ENCODE results near the gene KIAA1755.

KIAA1755 gene

DNA sequence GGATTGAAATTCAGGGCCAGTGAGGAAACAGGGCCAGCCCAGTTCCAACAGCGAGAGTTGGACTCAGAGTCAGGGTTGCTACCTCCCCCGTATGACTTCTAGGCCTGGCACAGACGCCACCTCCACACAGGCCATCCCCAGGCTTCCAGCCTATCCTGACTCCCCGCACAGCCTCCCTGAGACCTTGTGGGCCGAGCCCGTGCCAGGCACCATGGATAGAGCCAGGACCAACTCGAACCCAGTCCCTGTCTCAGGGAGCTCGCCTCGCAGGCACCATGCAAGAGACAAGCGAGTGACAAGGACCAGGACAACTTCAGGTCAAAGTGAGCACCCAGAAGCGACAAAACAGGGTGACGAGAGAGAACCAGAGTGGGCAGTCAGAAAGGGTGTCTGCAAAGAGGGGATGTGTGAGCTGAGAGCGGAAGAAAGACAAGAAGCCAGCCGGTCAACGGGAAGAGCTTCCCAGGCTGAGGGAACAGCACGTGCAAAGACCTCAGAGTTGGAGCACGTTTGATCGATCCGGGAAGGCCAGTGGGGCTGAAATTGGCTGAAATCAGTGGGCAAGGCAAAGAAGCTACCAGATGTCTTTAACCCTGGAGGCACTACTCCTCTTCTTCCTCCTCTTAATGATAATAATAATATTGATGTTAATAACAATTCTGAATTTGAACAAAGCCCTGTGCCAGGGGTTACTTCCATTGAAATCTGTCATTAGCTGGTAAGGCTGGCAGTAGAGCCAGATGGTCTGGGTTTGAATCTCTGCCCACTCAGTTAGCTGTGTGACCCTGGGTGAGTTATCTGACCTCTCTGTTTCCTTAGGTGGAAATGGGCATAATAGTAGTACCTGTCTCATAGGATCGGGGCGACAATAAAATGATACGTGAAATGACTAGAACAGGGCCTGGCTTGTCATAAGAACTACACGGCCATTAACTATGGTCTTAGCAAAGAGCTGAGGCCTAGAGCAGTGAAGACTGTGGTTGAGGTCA lies 45.0 kb downstream of the KIAA1755 start:
- H3K27ac ChIP-seq (ENCODE audit: low read depth, low read length), result no peak overlapping the region
- H3K4me3 ChIP-seq (ENCODE audit: low read depth in 1 of 5, low read length in 5 of 5), result no peak overlapping the region
- H3K9ac ChIP-seq (ENCODE audit: low read length in 5 of 5), result no peak overlapping the region
- peaks cover 0 to 10% (median 2%) of the 10 kb centered on the region in 5 donors for H3K4me1 ChIP-seq (ENCODE audit: control insufficient read depth in 5 of 5, insufficient read depth in 5 of 5, low read length in 5 of 5)
- no peaks in the 10 kb centered on the region for H3K36me3 ChIP-seq (ENCODE audit: control insufficient read depth in 5 of 5, insufficient read depth in 5 of 5, low read length in 5 of 5)
- no peaks in the 10 kb centered on the region for H3K9me3 ChIP-seq (ENCODE audit: control insufficient read depth in 5 of 5, low read length in 5 of 5)
- H3K27me3 ChIP-seq (ENCODE audit: control insufficient read depth in 5 of 5, insufficient read depth in 4 of 5, low read length in 5 of 5), result peaks cover 0 to 10% (median 6%) of the 10 kb centered on the region in 5 donors

DNA sequence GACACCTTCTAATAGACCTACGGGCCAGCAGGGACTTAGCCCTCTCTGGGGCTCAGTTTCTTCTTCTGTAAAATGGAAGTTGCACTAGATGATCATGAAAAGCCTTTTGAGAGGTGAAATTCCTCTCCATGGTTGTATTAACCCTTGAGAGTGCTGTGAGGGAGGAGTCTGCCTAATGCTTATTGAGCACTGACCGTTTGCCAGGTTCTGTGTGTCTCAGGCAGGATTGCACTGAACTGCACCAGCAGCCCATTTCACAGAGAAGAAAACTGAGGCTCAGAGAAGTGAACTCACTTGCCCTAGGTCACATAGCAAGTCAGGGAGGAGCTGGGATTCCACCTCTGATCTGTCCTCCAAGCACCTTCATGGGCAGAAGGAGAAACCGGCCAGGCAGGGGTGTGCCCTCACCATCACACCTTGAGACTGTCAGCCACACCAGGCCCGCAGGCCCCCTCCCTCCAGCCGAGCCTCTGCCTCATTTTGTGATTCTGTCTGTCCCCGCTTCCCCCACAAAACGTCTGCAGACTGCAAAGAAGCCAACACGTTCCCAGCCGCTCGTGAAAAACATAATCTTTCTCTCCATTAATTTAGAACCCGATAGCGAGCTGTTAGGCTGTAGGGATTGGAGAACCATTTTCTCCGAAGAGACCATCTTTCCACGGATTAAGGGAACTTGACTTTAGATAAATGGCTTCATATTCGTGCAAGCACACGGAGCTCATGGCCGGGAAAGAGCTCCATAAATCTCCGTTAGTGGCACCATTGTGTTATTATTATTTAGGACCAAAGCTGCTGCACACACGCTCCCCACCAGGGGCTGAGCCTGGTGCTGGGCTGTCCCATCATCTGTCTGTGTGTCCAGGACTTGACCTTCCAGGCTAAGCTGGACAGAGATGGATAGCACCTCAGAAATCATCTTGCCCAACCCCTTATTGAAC lies 46.0 kb downstream of the KIAA1755 start:
- H3K4me1 ChIP-seq (ENCODE audit: control insufficient read depth in 5 of 5, insufficient read depth in 5 of 5, low read length in 5 of 5), result peaks cover 0 to 10% (median 2%) of the 10 kb centered on the region in 5 donors
- H3K9ac ChIP-seq (ENCODE audit: low read length in 5 of 5), result no peak overlapping the region
- H3K36me3 ChIP-seq (ENCODE audit: control insufficient read depth in 5 of 5, insufficient read depth in 5 of 5, low read length in 5 of 5), result no peaks in the 10 kb centered on the region
- H3K27me3 ChIP-seq (ENCODE audit: control insufficient read depth in 5 of 5, insufficient read depth in 4 of 5, low read length in 5 of 5), result peaks cover 0 to 9% (median 6%) of the 10 kb centered on the region in 5 donors
- no peaks in the 10 kb centered on the region for H3K9me3 ChIP-seq (ENCODE audit: control insufficient read depth in 5 of 5, low read length in 5 of 5)
- H3K27ac ChIP-seq (ENCODE audit: low read depth, low read length), result no peak overlapping the region
- H3K4me3 ChIP-seq (ENCODE audit: low read depth in 1 of 5, low read length in 5 of 5), result no peak overlapping the region

DNA sequence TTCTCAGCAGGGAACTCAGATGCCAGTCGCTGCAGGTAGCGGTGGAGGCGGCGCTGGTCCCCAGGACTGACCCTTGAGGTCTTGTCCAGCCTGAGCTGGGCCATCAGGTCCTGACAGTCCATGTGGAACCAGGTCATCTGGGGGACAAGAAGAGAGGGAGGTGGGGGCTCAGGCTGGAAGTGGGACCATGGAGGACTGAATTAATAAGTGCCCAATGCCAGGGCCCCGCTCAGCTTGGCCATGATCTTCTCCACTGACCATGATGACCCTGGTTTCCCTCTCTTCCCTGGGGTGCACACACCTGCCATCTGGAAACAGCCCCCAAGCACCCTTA lies 47.0 kb downstream of the KIAA1755 start:
- Histone ChIP-seq H3K36me3 (ENCODE audit: control insufficient read depth in 5 of 5, insufficient read depth in 5 of 5, low read length in 5 of 5) (no peaks in the 10 kb centered on the region), H3K9me3 (ENCODE audit: control insufficient read depth in 5 of 5, low read length in 5 of 5) (no peaks in the 10 kb centered on the region), H3K9ac (ENCODE audit: low read length in 5 of 5) (no peak overlapping the region), H3K4me1 (ENCODE audit: control insufficient read depth in 5 of 5, insufficient read depth in 5 of 5, low read length in 5 of 5) (peaks cover 0 to 17% (median 6%) of the 10 kb centered on the region in 5 donors), H3K27me3 (ENCODE audit: control insufficient read depth in 5 of 5, insufficient read depth in 4 of 5, low read length in 5 of 5) (peaks cover 0 to 8% (median 6%) of the 10 kb centered on the region in 5 donors), H3K27ac (ENCODE audit: low read depth, low read length) (no peak overlapping the region), H3K4me3 (ENCODE audit: low read depth in 1 of 5, low read length in 5 of 5) (no peak overlapping the region)

DNA sequence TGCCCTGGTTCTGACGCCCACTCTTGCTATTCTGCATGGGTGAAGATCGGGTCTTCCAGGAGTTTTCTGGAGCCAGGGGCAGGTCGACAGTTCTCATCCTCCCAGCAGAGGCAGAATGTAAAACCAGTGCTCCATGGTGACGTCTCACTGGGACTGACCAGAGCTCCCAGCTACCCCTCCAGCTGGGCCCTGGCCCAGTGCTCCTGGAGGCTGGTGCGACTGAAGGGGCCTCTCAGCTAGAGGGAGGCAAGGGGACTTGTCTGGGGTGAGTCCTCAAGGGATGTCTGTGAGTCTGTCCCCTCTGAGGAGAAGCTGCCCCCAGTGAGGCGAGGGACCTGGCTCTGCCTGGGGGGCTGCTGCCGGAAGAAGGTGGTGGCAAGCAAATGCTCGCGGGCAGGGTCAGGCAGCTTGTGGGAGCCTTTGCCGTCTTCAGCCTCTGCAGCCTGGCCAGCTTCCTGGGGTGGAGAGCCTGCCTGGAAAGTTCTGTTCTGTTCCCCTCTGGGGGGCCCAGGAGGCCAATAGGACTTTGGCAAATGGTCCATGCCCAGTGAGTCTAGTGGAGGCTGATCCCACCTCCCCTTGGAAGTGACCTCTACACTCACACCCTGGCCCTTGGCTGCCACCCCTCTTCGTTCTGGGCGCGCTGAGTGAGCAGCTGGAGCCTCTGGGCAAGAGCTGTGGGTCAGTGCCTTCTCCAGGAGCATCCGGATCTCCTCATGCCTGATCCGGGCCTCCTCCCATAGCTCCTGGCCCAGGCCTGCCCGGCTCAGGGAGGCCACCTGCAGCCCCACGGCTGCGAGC lies 47.5 kb downstream of the KIAA1755 start:
- Histone ChIP-seq H3K27me3 (ENCODE audit: control insufficient read depth in 5 of 5, insufficient read depth in 4 of 5, low read length in 5 of 5) (peaks cover 0 to 7% (median 6%) of the 10 kb centered on the region in 5 donors), H3K27ac (ENCODE audit: low read depth, low read length) (no peak overlapping the region), H3K9me3 (ENCODE audit: control insufficient read depth in 5 of 5, low read length in 5 of 5) (no peaks in the 10 kb centered on the region), H3K4me1 (ENCODE audit: control insufficient read depth in 5 of 5, insufficient read depth in 5 of 5, low read length in 5 of 5) (peaks cover 0 to 17% (median 6%) of the 10 kb centered on the region in 5 donors), H3K36me3 (ENCODE audit: control insufficient read depth in 5 of 5, insufficient read depth in 5 of 5, low read length in 5 of 5) (no peaks in the 10 kb centered on the region), H3K9ac (ENCODE audit: low read length in 5 of 5) (no peak overlapping the region), H3K4me3 (ENCODE audit: low read depth in 1 of 5, low read length in 5 of 5) (no peak overlapping the region)

DNA sequence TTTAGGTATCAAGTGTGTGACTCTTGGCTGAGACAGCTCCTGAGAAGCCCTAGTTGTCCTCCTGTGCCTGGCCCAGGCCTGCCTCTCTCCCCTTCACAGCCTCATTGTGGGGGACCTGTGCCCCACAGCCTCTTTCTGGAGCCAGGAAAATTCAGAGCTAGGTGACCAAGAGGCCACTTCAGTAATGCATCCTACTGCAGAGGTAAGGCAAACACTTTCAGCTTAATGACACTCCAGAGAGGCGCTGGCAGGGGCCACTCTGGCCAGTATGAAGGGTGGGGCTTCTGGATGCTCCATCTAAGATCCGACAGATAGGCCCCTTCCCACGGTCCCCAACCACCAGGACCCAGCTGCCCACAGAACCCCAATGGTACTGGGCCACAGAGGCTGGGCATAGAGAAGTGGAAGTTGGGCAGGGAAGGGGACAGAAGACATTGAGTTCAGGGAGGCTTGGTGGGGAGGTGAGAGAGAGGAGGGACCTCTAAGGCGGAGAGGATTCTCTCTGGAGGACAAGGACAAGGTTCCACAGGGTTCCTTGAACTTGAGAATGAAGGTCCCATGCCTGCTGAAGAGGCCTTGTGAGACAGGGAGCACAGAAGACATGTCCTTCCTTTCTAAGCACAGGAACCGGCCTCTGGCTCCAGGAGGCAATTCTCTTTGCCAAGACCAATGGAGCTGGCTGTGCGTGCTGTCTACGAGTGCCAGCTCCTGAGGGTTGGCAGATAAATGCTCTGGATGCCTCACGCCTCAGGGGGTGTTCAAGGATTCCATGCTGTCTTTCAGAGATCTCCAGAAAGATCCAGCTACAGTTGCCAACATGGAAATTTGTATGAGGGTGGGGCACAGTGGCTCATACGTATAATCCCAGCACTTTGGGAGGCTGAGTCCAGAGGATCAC lies 49.1 kb downstream of the KIAA1755 start:
- Histone ChIP-seq H3K27me3 (ENCODE audit: control insufficient read depth in 5 of 5, insufficient read depth in 4 of 5, low read length in 5 of 5) (peaks cover 0 to 7% (median 6%) of the 10 kb centered on the region in 5 donors), H3K9me3 (ENCODE audit: control insufficient read depth in 5 of 5, low read length in 5 of 5) (no peaks in the 10 kb centered on the region), H3K36me3 (ENCODE audit: control insufficient read depth in 5 of 5, insufficient read depth in 5 of 5, low read length in 5 of 5) (no peaks in the 10 kb centered on the region), H3K4me3 (ENCODE audit: low read depth in 1 of 5, low read length in 5 of 5) (no peak overlapping the region), H3K9ac (ENCODE audit: low read length in 5 of 5) (no peak overlapping the region), H3K27ac (ENCODE audit: low read depth, low read length) (no peak overlapping the region), H3K4me1 (ENCODE audit: control insufficient read depth in 5 of 5, insufficient read depth in 5 of 5, low read length in 5 of 5) (peaks cover 0 to 17% (median 6%) of the 10 kb centered on the region in 5 donors)

- Histone ChIP-seq H3K27ac (ENCODE audit: low read depth, low read length) (no peak overlapping the region), H3K9me3 (ENCODE audit: control insufficient read depth in 5 of 5, low read length in 5 of 5) (no peaks in the 10 kb centered on the region), H3K4me3 (ENCODE audit: low read depth in 1 of 5, low read length in 5 of 5) (no peak overlapping the region), H3K27me3 (ENCODE audit: control insufficient read depth in 5 of 5, insufficient read depth in 4 of 5, low read length in 5 of 5) (peaks cover 0 to 7% (median 6%) of the 10 kb centered on the region in 5 donors), H3K4me1 (ENCODE audit: control insufficient read depth in 5 of 5, insufficient read depth in 5 of 5, low read length in 5 of 5) (peaks cover 0 to 17% (median 6%) of the 10 kb centered on the region in 5 donors), H3K9ac (ENCODE audit: low read length in 5 of 5) (no peak overlapping the region), H3K36me3 (ENCODE audit: control insufficient read depth in 5 of 5, insufficient read depth in 5 of 5, low read length in 5 of 5) (no peaks in the 10 kb centered on the region)
These were observed 49.8 kb downstream of the KIAA1755 start for GRCh38 chr20:38210741-38211140.

GRCh38 chr20:38209736-38210405 lies 50.7 kb downstream of the KIAA1755 start:
- H3K27ac ChIP-seq (ENCODE audit: low read depth, low read length), result no peak overlapping the region
- no peak overlapping the region for H3K4me3 ChIP-seq (ENCODE audit: low read depth in 1 of 5, low read length in 5 of 5)
- no peak overlapping the region for H3K9ac ChIP-seq (ENCODE audit: low read length in 5 of 5)
- no peaks in the 10 kb centered on the region for H3K9me3 ChIP-seq (ENCODE audit: control insufficient read depth in 5 of 5, low read length in 5 of 5)
- H3K27me3 ChIP-seq (ENCODE audit: control insufficient read depth in 5 of 5, insufficient read depth in 4 of 5, low read length in 5 of 5), result peaks cover 0 to 7% (median 3%) of the 10 kb centered on the region in 5 donors
- H3K4me1 ChIP-seq (ENCODE audit: control insufficient read depth in 5 of 5, insufficient read depth in 5 of 5, low read length in 5 of 5), result peaks cover 0 to 17% (median 6%) of the 10 kb centered on the region in 5 donors
- H3K36me3 ChIP-seq (ENCODE audit: control insufficient read depth in 5 of 5, insufficient read depth in 5 of 5, low read length in 5 of 5), result no peaks in the 10 kb centered on the region

DNA sequence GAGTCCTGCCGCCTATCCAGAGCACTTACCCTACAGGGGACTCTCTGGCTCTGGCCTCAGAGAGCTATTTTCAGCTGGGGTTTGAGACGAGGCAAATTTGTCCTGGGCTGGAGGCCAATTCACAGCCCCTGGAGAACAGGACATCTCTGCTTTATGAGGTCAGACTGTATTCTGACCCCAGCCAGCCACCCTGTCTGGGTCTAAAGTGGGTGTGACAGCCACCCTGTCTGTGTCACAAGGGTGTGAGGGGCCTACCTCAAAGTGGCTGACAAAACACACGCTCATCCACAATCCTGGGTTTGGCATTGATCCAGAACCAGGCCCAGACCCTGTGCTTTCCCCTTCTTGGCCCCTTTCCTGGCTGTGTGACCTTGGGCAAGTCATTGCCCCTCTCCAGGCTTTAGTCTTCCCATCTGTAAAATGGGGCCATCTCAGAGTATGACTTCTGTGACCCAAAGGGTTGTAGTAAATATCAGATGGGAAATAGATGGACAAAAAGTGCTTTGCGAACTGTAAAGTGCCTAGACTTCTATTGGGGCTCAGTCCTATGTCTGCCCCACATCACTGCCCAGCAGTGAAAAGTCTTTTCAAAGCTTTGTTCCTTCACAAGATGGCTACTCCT lies 51.4 kb downstream of the KIAA1755 start:
- H3K9ac ChIP-seq (ENCODE audit: low read length in 5 of 5), result no peak overlapping the region
- no peak overlapping the region for H3K4me3 ChIP-seq (ENCODE audit: low read depth in 1 of 5, low read length in 5 of 5)
- no peak overlapping the region for H3K27ac ChIP-seq (ENCODE audit: low read depth, low read length)
- H3K27me3 ChIP-seq (ENCODE audit: control insufficient read depth in 5 of 5, insufficient read depth in 4 of 5, low read length in 5 of 5), result peaks cover 0 to 7% (median under 1%) of the 10 kb centered on the region in 5 donors
- H3K36me3 ChIP-seq (ENCODE audit: control insufficient read depth in 5 of 5, insufficient read depth in 5 of 5, low read length in 5 of 5), result no peaks in the 10 kb centered on the region
- H3K9me3 ChIP-seq (ENCODE audit: control insufficient read depth in 5 of 5, low read length in 5 of 5), result no peaks in the 10 kb centered on the region
- H3K4me1 ChIP-seq (ENCODE audit: control insufficient read depth in 5 of 5, insufficient read depth in 5 of 5, low read length in 5 of 5), result peaks cover 0 to 17% (median 6%) of the 10 kb centered on the region in 5 donors

Data from subcutaneous abdominal adipose tissue (tissue), 5 donors.